ENCODE measurements around the gene ORMDL1. TPM values are rescaled to one million over a fixed set of nuclear protein-coding genes. Genes with fewer than 3 reads are reported as not detected.

ORMDL1 gene
- total and polyA plus RNA-seq, 2 of the 13 experiments (the other 11 are each of a cell fraction or from before 2014, with no cell fraction given): 67.5 to 160 TPM

GRCh38 chr2:189762551-189763298 lies 21.4 kb downstream of the ORMDL1 start, which contains the start of gene OSGEPL1 (continued):
- TF ChIP-seq PCBP1 (IDR thresholded peaks at IDR 0.05; ENCODE audit: borderline replicate concordance, low read depth, low read length) (no peak), THAP11 (CRISPR knock-in tag; IDR thresholded peaks at IDR 0.05) (peak; percentile 88), ZNF317 (CRISPR knock-in tag; IDR thresholded peaks at IDR 0.05) (no peak; the same call in none of the 2 replicates), ZSCAN25 (CRISPR knock-in tag; IDR thresholded peaks at IDR 0.05) (peak; percentile 94), NFE2 (CRISPR knock-in tag; IDR thresholded peaks at IDR 0.05) (no peak), PRDM15 (CRISPR knock-in tag; IDR thresholded peaks at IDR 0.05) (peak; percentile 16; the same call in 1 of the 2 replicates), AKAP8 (CRISPR knock-in tag; IDR thresholded peaks at IDR 0.05) (peak; percentile 70; the same call in 1 of the 2 replicates), ZNF740 (CRISPR knock-in tag; IDR thresholded peaks at IDR 0.05) (no peak), ZNF296 (CRISPR knock-in tag; conservative IDR thresholded peaks at IDR 0.05) (no peak), ZNF776 (CRISPR knock-in tag; IDR thresholded peaks at IDR 0.05) (no peak), ZFY (CRISPR knock-in tag; IDR thresholded peaks at IDR 0.05) (peak; percentile 91), PLRG1 (conservative IDR thresholded peaks at IDR 0.05) (no peak), ZNF513 (CRISPR knock-in tag; conservative IDR thresholded peaks at IDR 0.05) (no peak), MLLT10 (CRISPR knock-in tag; IDR thresholded peaks at IDR 0.05) (no peak), ZNF468 (CRISPR knock-in tag; IDR thresholded peaks at IDR 0.05) (no peak), ZKSCAN1 (IDR thresholded peaks at IDR 0.05; ENCODE audit: low read length) (0 out of 2 replicates have a peak, but pooled peaks have one; percentile 20), ZNF17 (CRISPR knock-in tag; IDR thresholded peaks at IDR 0.05) (no peak), HMG20B (CRISPR knock-in tag; conservative IDR thresholded peaks at IDR 0.05) (peak; percentile 40; the same call in 1 of the 2 replicates), BORCS8-MEF2B (CRISPR knock-in tag; IDR thresholded peaks at IDR 0.05) (peak; percentile 97), PAWR (CRISPR knock-in tag; IDR thresholded peaks at IDR 0.05; ENCODE audit: borderline replicate concordance) (no peak; the same call in 1 of the 2 replicates), NONO (IDR thresholded peaks at IDR 0.05) (no peak), NONO (CRISPR knock-in tag; conservative IDR thresholded peaks at IDR 0.05) (peak; percentile 89), LRRFIP1 (CRISPR knock-in tag; conservative IDR thresholded peaks at IDR 0.05) (no peak), AGO2 (optimal IDR thresholded peaks at IDR 0.05; ENCODE audit: low read depth, low read length) (no peak)
